ENCODE data around the gene IER3.
A peak's percentile ranks its signal among the peaks of the same experiment; 100 is the strongest.
"Not testable (repeated sequence)": the region's sequence is repeated elsewhere in the genome, so short reads cannot be mapped to it uniquely, and the experiment has no call there.

IER3 gene

GRCh38 chr6:30727920-30728553 is 16.3 kb downstream of the IER3 start:
- Histone ChIP-seq H3K27me3 (ENCODE audit: low read depth, low read length) (no peaks in the 10 kb centered on the region), H3K4me3 (ENCODE audit: low read depth in 1 of 2, low read length in 2 of 2) (no peak overlapping the region), H3K4me1 (ENCODE audit: control insufficient read depth in 1 of 2, insufficient read depth in 2 of 2, low read length in 2 of 2) (peaks cover 0 to 33% of the 10 kb centered on the region in 2 donors), H3K27ac (ENCODE audit: low read length) (no peak overlapping the region), H3K36me3 (ENCODE audit: control insufficient read depth in 1 of 2, insufficient read depth in 2 of 2, low read length in 2 of 2) (peaks cover 62 to 75% of the 10 kb centered on the region in 2 donors), H3K9me3 (ENCODE audit: control insufficient read depth in 1 of 2, low read length in 2 of 2) (no peaks in the 10 kb centered on the region)

GRCh38 chr6:30726506-30727413 is 17.6 kb downstream of the IER3 start:
- Histone ChIP-seq H3K4me3 (ENCODE audit: low read depth in 1 of 2, low read length in 2 of 2) (no peak overlapping the region), H3K4me1 (ENCODE audit: control insufficient read depth in 1 of 2, insufficient read depth in 2 of 2, low read length in 2 of 2) (peaks cover 0 to 45% of the 10 kb centered on the region in 2 donors), H3K36me3 (ENCODE audit: control insufficient read depth in 1 of 2, insufficient read depth in 2 of 2, low read length in 2 of 2) (peaks cover 60 to 71% of the 10 kb centered on the region in 2 donors), H3K27me3 (ENCODE audit: low read depth, low read length) (no peaks in the 10 kb centered on the region), H3K27ac (ENCODE audit: low read length) (no peak overlapping the region), H3K9me3 (ENCODE audit: control insufficient read depth in 1 of 2, low read length in 2 of 2) (no peaks in the 10 kb centered on the region)

- Histone ChIP-seq H3K36me3 (ENCODE audit: control insufficient read depth in 1 of 2, insufficient read depth in 2 of 2, low read length in 2 of 2) (peaks cover 60 to 66% of the 10 kb centered on the region in 2 donors), H3K27ac (ENCODE audit: low read length) (no peak overlapping the region), H3K9me3 (ENCODE audit: control insufficient read depth in 1 of 2, low read length in 2 of 2) (no peaks in the 10 kb centered on the region), H3K4me1 (ENCODE audit: control insufficient read depth in 1 of 2, insufficient read depth in 2 of 2, low read length in 2 of 2) (peaks cover 0 to 47% of the 10 kb centered on the region in 2 donors), H3K27me3 (ENCODE audit: low read depth, low read length) (no peaks in the 10 kb centered on the region), H3K4me3 (ENCODE audit: low read depth in 1 of 2, low read length in 2 of 2) (no peak overlapping the region)
Observed at GRCh38 chr6:30725713-30726505, 18.4 kb downstream of the IER3 start.

GRCh38 chr6:30724906-30725667 is 19.3 kb downstream of the IER3 start:
- Histone ChIP-seq H3K27ac (ENCODE audit: low read length) (no peak overlapping the region), H3K9me3 (ENCODE audit: control insufficient read depth in 1 of 2, low read length in 2 of 2) (no peaks in the 10 kb centered on the region), H3K36me3 (ENCODE audit: control insufficient read depth in 1 of 2, insufficient read depth in 2 of 2, low read length in 2 of 2) (peaks cover 53 to 58% of the 10 kb centered on the region in 2 donors), H3K4me1 (ENCODE audit: control insufficient read depth in 1 of 2, insufficient read depth in 2 of 2, low read length in 2 of 2) (peaks cover 0 to 41% of the 10 kb centered on the region in 2 donors), H3K4me3 (ENCODE audit: low read depth in 1 of 2, low read length in 2 of 2) (no peak overlapping the region), H3K27me3 (ENCODE audit: low read depth, low read length) (no peaks in the 10 kb centered on the region)

GRCh38 chr6:30723843-30724741 is 20.3 kb downstream of the IER3 start:
- not testable (repeated sequence) for H3K27ac ChIP-seq (ENCODE audit: low read length); H3K4me3 ChIP-seq (ENCODE audit: low read depth in 1 of 2, low read length in 2 of 2); H3K9me3 ChIP-seq (ENCODE audit: control insufficient read depth in 1 of 2, low read length in 2 of 2); H3K27me3 ChIP-seq (ENCODE audit: low read depth, low read length)
- peaks cover 6 to 49% of the 10 kb centered on the region in 2 donors for H3K4me1 ChIP-seq (ENCODE audit: control insufficient read depth in 1 of 2, insufficient read depth in 2 of 2, low read length in 2 of 2)
- H3K36me3 ChIP-seq (ENCODE audit: control insufficient read depth in 1 of 2, insufficient read depth in 2 of 2, low read length in 2 of 2), result peaks cover 45 to 52% of the 10 kb centered on the region in 2 donors

- Histone ChIP-seq H3K27ac (ENCODE audit: low read length) (peak overlapping the region; percentile 40), H3K4me1 (ENCODE audit: control insufficient read depth in 1 of 2, insufficient read depth in 2 of 2, low read length in 2 of 2) (peaks cover 7 to 53% of the 10 kb centered on the region in 2 donors), H3K36me3 (ENCODE audit: control insufficient read depth in 1 of 2, insufficient read depth in 2 of 2, low read length in 2 of 2) (peaks cover 43 to 52% of the 10 kb centered on the region in 2 donors)
- H3K27me3 ChIP-seq (ENCODE audit: low read depth, low read length); H3K4me3 ChIP-seq (ENCODE audit: low read depth in 1 of 2, low read length in 2 of 2); H3K9me3 ChIP-seq (ENCODE audit: control insufficient read depth in 1 of 2, low read length in 2 of 2): not testable (repeated sequence)
Observed at GRCh38 chr6:30723159-30723842, 21.0 kb downstream of the IER3 start.

- peaks cover 7 to 53% of the 10 kb centered on the region in 2 donors for H3K4me1 ChIP-seq (ENCODE audit: control insufficient read depth in 1 of 2, insufficient read depth in 2 of 2, low read length in 2 of 2)
- H3K9me3 ChIP-seq (ENCODE audit: control insufficient read depth in 1 of 2, low read length in 2 of 2), result no peaks in the 10 kb centered on the region
- H3K36me3 ChIP-seq (ENCODE audit: control insufficient read depth in 1 of 2, insufficient read depth in 2 of 2, low read length in 2 of 2), result peaks cover 35 to 44% of the 10 kb centered on the region in 2 donors
- peak overlapping the region; percentile 40 for H3K27ac ChIP-seq (ENCODE audit: low read length)
- no peaks in the 10 kb centered on the region for H3K27me3 ChIP-seq (ENCODE audit: low read depth, low read length)
- H3K4me3 ChIP-seq (ENCODE audit: low read depth in 1 of 2, low read length in 2 of 2), result peak overlapping the region; percentile 63 to 92
Observed at GRCh38 chr6:30722280-30723112, 21.9 kb downstream of the IER3 start.

GRCh38 chr6:30722025-30722279 is 22.4 kb downstream of the IER3 start:
- H3K9me3 ChIP-seq (ENCODE audit: control insufficient read depth in 1 of 2, low read length in 2 of 2); H3K27me3 ChIP-seq (ENCODE audit: low read depth, low read length): not testable (repeated sequence)
- Histone ChIP-seq H3K36me3 (ENCODE audit: control insufficient read depth in 1 of 2, insufficient read depth in 2 of 2, low read length in 2 of 2) (peaks cover 30 to 39% of the 10 kb centered on the region in 2 donors), H3K4me1 (ENCODE audit: control insufficient read depth in 1 of 2, insufficient read depth in 2 of 2, low read length in 2 of 2) (peaks cover 7 to 53% of the 10 kb centered on the region in 2 donors), H3K27ac (ENCODE audit: low read length) (peak overlapping the region; percentile 77), H3K4me3 (ENCODE audit: low read depth in 1 of 2, low read length in 2 of 2) (peak overlapping the region; percentile 63 to 92)

- Histone ChIP-seq H3K4me1 (ENCODE audit: control insufficient read depth in 1 of 2, insufficient read depth in 2 of 2, low read length in 2 of 2) (peaks cover 10 to 57% of the 10 kb centered on the region in 2 donors), H3K9me3 (ENCODE audit: control insufficient read depth in 1 of 2, low read length in 2 of 2) (no peaks in the 10 kb centered on the region), H3K36me3 (ENCODE audit: control insufficient read depth in 1 of 2, insufficient read depth in 2 of 2, low read length in 2 of 2) (peaks cover 28 to 34% of the 10 kb centered on the region in 2 donors), H3K27me3 (ENCODE audit: low read depth, low read length) (no peaks in the 10 kb centered on the region), H3K4me3 (ENCODE audit: low read depth in 1 of 2, low read length in 2 of 2) (peak overlapping the region; percentile 92 to 95), H3K27ac (ENCODE audit: low read length) (peak overlapping the region; percentile 98)
Observed at GRCh38 chr6:30721198-30722024, 22.9 kb downstream of the IER3 start.

All from muscle layer of duodenum (tissue), 2 donors.